DMS53 treated with DMSO at 0.1 percent for 48 hours (cell line): Measurements from ENCODE around the gene HSD17B12.

Experiments
- DNase-seq: peaks from one replicate; lab custom pipeline; 2025; ENCODE audit not compliant: unreplicated experiment; lab: John Stamatoyannopoulos, UW

HSD17B12 gene

DNA sequence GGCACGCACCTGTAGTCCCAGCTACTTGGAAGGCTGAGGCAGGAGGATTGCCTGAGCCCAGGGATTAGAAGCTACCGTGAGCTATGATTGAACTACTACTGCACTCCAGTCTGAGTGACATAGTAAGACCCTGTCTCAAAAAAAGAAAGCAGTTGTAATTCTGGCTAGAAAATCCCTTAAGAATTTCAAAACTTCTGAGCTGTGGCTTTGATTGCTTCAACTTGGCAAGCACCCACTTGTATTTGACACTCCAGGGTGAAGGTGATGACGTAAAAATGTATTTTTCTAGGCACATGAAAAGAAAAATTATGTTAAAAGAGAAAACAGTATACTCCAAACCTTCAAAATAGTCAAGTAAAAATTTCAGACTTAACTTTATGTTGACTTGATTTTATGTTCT lies 176.5 kb downstream of the HSD17B12 start:
- no peak for DNase-seq

DNA sequence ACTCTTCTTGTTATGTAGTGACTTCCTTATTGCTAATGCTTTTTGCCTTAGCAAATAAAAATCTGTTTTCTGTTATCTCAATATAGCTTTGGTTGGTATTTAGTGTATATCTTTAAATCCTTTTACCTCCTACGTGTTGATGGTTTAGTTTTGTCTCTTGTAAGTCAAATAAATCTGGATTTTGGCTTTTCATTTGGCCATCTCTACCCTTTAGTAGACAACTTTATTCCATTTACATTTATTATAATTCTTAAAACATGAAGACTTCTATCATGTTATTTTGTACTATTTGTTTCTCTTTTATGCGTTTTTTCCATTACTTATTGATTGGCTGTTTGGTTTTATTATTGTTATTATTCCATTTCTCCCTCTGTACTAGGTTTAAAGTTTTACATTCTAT lies 180.6 kb downstream of the HSD17B12 start:
- no peak for DNase-seq

DNA sequence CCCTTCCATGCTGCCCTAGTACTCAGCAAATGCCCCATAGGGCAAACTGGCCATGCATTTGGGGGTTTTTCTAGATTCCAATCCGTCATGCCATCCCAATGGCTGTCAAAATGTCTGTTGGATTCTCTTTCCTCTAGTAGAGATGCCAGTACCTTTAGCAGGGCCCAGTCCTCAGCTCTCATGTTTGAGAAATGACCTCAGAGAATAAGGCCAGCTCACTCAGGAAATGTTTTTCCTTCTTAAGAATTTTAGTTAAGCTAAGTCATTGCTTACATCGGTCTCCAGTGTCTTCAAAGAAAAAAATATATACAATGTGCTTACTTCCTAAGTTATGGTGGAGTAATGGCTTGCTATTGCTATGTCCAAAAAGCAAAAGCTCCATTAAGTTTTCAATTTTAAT lies 186.0 kb downstream of the HSD17B12 start:
- DNase-seq: no peak

DNA sequence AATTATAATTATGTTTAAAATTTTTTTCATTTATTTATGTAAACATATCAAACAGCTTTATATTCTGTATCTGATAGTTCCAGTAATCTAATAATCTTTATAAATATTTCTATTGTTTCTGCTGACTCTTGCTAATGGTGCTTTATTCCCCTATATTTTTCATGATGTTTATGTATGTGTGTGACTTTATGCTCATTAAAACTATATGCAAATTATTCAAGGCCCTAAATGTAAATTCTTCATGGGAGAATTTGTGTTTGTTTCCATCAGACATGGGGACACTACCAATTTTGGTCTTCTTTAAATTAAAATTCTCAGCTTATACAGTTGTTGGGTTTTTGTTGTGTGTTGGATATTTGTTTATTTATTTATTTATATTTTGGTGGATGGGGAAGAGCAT lies 186.4 kb downstream of the HSD17B12 start:
- no peak for DNase-seq

DNA sequence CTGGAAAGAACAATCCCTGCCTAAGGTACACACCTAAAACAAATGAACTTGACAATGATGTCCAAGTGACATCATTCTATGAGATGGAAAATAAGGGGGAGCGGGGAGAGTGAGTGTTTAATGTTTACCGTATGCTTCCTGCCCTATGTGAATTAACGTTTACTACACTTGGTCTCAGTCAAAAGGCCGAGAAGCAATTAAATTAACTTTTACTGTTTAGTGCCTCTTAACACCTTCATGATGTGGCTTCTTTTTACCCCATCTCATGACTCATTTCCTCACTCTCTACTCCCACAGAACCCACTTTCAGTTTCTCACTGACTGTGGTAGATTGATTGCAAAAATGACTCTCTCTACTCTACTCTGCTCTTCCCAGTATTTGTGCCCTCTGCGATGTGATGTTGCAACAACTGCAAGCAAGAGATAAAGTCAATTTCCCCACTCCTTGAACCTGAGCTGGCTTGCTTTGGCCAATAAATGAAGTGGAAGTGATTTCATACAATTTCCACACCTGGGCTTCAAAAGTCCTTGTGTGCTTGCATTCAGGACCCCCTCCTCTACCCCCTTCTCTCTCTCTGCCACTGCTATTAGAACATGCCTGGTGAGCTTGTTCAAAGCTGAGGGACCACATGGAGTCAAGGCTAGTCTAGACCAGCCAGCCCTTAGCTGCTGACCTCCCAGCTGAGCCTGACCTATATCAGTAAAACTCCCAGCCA lies 188.5 kb downstream of the HSD17B12 start:
- peak; percentile 19 for DNase-seq

DNA sequence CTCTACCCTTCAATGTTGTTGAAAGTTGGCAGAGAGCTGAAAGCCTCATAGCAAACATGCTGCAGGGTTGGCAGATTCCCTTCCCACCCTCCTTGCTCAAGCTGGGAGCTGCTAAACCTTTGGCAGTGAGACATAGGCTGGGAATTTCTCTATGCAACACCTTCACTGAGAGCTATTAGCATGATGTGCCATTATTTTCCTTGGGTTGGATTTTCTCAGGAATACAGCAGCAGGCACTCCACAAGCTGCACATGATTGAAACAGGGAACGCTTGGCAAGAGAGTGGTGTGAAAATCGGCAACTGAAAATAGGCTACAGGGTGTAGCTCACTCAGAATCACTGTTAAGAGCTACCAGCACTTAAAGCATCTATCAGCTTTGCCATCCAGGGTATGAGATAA lies 190.5 kb downstream of the HSD17B12 start:
- no peak for DNase-seq

DNA sequence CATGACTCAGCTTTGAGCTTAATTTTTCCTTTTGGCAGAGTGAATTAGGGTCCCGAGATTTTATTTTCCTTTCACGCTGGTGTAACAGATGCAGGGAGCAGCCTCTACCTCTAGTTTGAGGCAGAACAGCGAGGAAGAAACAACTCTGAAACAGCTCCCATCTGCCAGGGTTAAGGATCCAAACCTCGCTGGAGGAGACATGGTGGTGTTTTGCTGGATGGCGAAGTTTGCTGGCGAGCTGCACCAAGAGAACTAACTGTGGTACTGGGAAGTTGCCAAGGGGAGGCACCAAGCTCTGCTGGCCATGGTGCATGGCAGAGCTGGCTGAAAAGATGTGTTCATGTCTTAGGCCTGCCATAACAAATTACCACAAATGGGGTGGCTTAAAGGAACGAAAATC lies 192.5 kb downstream of the HSD17B12 start:
- DNase-seq: no peak

DNA sequence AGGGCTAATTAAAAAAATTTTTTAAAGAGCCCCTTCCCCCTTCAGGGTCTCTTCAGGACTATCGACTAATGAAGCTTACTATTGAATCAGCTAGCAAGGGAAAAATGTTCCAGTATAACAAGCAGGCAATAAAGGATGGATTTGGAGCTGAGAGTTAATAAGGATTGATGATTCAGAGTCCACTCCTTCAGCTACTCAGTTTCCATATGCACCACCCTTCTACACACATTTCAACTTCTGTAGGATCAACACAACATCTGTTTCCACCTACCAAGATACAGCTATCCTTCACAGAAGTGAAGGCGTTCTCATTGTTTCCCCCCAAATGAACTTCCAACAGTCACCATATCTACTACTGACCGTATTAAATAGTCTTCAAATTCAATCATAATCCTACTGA lies 193.5 kb downstream of the HSD17B12 start:
- DNase-seq: no peak

DNA sequence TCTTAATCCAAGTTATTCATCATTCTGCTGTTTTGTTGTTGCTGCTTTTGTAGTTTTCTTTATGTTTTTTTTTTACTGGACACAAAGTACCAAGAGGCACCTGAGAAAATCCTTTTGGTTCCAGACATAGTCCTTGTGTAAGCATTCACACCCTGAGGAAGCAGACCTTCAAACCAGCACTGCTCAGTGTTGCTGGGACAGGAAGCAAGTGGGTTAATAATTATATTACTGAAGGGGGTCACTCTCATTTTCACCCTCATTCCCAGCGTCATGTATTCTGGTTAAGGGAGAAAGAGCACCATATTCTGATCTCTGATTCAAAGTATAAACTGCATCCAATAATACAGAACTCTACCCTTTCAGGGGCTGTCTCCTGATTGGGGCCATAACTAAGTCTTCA lies 194.2 kb downstream of the HSD17B12 start:
- DNase-seq: no peak

DNA sequence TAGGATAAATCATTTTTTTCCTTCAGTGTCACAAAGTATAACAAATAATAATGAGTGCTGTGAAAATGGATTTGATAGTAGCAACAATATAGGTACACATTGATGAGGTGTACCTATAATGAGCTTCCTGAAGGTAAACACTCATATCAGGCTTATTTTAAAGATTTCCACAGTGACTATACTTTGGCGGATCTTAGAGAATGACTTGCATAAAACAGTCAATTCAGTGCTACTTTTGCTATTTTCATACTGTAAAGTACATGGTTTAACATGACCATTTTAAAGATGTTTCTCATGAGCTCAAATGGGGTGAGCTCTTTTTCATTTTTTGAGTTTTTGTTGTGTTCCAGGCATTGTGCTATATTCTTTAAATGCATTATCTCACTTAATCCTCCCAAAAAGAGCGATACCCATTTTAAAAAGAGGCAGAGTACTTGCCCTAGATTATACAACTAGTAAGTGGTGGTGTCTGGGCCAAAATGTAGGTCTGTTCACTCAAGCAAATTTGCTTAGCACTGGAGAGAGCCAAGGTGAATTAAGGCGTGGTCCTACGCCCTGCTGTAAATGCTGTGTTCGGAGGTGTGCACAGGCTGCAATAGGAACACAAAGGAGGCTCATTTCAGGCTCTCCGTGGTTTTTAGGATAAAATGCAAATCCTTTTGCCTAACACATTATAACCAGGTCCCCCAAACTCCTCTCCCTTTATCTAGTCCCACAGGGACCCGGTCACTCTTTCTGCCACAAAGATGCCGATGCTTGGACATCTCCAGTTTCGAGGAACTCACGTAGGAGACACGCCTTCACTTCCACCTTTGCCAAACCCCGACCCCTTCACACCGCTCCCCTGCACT lies 199.5 kb downstream of the HSD17B12 start:
- DNase-seq: no peak

DNA sequence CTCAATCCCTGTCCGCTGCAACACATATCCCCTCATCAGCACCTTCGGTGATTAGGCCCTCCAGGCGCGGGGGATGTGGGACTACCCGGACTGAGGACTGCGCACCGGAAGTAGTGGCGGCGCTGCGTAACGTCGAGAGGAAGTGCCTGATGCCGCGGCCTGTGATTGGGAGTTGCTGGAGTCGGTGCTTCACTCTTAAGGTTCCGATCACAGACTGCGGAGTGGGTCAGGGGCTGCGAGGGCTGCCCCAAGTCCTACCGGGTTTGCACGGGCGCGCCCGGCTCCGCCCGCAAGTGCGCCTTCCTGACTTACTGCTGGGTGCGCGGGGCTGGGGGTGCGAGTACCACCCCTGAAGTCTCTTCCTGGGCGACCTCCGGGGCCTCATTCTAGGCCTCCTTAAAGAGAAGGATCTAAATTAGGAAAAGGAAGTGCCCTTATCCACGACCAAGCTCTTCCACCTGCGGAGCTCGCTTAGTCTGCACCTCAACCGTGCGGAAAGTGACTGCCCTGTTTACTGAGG lies 200.2 kb downstream of the HSD17B12 start, which contains the start of gene ALKBH3:
Gene ALKBH3, plus strand, starts transcription at position 192 of the 520 bp plus-strand sequence. CDS start 1,822 bp downstream, outside the sequence.
- DNase-seq: peak; percentile 20

DNA sequence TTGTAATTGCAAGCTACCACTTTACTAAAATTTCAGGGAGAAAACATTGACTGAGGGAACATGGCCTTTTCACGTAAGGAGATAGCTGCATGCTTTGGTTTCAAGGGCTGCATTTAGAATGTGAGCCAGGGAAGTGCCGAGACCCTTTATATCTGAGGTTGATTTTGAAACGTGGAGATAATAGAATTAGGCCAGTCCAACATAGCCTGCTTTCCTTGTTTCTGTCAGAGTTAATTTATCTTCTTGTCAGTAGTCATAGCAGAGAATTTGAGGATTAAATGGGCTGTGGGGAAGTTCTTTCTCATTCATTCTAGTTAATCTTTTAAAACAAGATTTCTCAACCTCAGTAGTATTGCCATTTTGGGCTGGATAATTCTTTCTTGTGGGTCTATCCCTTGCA lies 212.3 kb downstream of the HSD17B12 start:
- DNase-seq: no peak

DNA sequence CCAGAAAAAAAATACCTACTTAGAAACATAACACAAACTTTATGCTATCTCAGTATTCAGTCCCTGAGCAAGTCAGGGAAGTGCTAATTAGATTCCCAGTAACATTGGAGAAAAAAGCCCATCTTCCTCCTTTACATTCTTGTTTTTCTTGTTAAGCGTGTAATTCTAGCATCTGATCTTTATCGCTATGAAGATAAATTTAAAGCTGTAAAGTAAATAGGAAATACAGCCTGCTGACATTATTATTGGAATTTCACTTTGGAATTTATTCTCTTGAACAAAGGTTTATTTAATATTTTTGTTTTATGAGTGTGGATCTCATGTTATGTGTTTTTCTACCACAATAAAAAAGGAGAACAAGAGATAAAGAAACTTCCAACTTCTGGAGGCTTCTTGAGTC lies 214.0 kb downstream of the HSD17B12 start:
- DNase-seq: no peak

DNA sequence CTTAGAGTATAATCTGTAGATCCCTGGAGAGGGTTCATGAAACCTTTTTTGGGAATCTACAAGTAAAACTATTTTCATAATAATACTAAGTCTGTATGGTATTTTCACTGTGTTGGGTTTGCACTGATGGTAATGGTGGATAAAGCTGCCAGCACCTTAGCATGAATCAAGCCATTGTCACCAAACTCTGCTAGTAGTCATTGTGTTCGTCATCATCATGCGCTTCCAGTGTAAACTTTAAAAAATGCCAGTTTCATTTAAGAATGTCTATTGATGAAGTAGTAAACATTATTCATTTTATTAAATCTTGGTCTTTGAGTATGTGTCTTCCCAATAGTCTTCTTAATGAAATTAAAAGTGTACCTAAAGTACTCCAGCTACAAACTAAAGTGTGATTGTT lies 215.1 kb downstream of the HSD17B12 start:
- DNase-seq: no peak

DNA sequence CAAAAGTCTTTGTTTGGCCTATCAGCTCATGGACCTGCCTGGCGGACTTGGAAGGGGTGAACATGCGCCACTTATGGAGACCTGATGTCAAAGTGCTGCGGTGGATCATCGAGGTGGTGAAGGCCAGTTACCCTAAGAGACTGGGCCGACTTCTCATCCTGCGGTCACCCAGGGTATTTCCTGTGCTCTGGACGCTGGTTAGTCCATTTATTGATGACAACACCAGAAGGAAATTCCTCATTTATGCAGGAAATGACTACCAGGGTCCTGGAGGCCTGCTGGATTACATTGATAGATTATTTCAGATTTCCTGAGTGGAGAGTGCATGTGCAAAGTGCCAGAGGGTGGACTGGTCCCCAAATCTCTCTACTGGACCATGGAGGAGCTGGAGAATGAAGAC lies 218.0 kb downstream of the HSD17B12 start:
- DNase-seq: no peak

DNA sequence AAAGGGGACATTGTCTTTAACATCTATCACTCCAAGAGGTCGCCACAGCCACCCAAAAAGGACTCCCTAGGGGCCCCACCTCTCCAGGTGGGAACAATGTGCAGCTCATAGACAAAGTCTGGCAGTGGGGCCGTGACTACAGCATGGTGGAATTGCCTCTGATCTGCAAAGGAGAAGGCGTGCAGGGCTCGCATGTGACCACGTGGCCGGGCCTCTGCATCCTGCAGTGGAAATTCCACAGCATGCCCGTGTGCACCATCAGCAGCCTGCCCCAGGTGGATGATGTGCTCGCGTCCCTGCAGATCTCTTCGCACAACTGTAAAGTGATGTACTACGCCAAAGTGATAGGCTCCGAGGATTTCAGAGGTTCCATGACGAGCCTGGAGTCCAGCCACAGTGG lies 218.6 kb downstream of the HSD17B12 start:
- DNase-seq: no peak

DNA sequence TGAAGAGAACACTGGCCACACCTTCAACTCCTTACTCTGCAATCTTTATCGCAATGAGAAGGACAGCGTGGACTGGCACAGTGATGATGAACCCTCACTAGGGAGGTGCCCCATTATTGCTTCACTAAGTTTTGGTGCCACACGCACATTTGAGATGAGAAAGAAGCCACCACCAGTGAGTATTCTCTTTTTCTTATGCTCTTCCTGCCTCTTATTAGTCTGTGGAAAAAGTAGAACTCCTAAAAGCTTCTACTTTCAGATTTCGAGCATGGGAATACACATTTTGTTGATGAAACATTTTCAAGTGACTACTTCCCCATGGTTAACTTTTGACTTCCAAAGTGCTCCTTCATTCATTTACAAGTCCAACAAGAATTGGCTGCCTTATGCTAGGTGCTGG lies 221.0 kb downstream of the HSD17B12 start:
- DNase-seq: no peak

DNA sequence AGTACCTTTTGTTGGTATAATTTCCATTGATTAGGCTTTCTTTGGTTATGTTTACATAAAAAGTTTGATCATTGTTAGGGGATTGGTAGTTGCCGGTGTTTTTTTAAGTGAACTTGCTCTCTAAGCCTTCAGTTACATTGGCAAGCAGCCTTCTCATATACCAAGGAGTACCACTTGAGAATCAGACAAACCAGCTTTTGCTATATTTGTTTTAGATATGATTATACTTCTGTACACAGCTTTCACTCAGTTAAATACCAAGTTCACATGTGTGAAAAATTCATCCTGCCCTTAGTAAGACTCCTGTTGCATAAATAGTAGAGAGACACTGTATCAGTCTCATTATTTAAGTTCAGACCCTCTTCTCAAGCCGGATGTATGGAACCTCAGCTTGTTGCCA lies 222.5 kb downstream of the HSD17B12 start:
- DNase-seq: no peak

DNA sequence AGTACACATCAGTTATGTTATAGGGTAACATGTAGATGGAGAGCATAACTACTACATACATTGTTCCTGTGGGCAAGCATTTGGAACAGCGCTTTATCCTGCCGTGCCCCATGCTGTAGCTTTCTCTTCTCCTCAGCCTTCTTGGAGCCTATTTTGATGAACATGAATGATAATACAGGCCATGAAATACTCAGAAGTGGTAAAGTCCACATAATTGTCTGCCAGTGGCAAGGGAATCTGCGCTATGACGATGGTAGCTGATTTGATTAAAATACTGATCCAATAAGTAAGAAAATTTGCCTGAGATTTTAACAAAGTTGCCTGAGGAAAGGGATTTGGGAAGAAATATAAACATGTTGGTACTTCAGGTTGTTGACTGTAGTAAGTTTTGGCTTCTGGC lies 223.4 kb downstream of the HSD17B12 start:
- DNase-seq: no peak

DNA sequence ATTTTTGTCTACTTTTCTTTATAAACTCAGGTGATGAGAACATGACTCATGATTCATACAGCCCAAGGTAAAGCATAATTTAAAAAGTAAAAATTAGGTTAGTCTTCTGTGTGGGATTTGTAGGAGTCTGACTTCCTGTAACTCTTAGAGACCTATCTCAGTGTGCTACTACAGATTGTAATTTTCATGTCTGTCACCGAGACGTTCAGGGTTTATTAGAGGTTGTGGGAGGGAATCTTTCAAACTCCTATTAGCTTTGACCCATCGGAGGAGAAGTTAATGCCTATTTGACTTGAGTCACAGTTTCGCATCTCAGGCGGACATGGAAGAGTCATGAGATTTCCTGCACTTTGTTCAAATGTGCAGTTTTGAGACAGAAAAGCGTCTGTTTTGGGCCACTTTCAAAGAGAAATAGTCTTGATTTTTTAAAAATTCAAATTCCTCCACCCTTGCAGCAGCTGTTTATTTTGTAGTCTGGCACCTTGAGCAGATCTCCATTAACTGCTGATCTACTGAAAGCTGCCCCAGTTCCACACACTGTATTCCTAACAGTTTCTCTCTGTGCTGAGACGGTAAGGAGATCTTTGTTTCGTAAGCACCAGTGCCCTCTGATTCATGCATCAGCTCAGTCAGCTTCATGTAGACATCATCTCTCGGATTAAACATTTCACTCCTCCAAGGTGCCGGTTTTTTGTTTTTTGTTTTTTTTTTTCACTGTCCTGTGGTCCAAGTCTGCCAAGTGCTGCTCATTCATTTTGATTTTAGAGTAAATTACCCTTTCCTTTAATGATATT lies 224.4 kb downstream of the HSD17B12 start:
- DNase-seq: no peak

DNA sequence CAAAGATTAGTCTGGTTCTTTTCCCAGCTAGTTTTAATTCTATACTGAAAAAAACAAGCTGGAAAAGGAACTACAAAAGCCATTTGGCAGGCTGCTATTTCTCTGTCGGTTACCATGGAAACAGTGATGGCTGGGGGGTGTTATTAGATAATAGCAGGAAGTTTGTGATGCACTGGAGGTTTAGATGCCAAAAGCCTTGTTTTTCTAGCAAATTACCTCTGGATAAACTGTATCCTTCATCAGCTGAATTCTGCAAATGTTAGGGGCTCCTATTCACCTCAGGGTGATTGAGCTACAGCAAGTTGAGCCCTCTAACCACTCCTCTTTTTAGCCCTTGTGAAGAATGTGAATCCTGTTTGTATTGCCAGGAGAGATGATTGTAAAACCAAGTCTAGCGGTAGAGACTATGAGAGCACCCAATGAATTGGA lies 225.3 kb downstream of the HSD17B12 start:
- no peak for DNase-seq
